Mesenchymal stem cell (in vitro differentiated cells and primary cell): Measurements from ENCODE around the gene HSPA14.

ENCODE experiments used
- DNase-seq: peaks from one replicate; pipeline ENCODE4 v3.0.0-alpha.2; 2013
- H2AFZ ChIP-seq: one replicate; pipeline ENCODE4 v1.6.1; 2013; ENCODE audit warnings: low read depth, mild to moderate bottlenecking, control low read depth, inconsistent platforms, low read length, moderate library complexity
- H2AK5ac ChIP-seq: 2 replicates; pipeline ENCODE4 v1.6.1; 2013; ENCODE audit warnings: low read length, moderate library complexity, mild to moderate bottlenecking, inconsistent platforms; ENCODE audit not compliant: severe bottlenecking
- H2BK120ac ChIP-seq: one replicate; pipeline ENCODE4 v1.6.1; 2013; ENCODE audit warnings: low read depth, mild to moderate bottlenecking, inconsistent platforms, low read length, moderate library complexity
- H2BK12ac ChIP-seq, 2 experiments: one replicate each; pipeline ENCODE4 v1.6.1; 2013; ENCODE audit warnings: inconsistent platforms in 2 of 2, low read length in 2 of 2, mild to moderate bottlenecking in 2 of 2, moderate library complexity in 2 of 2, control low read depth in 1 of 2
- H2BK15ac ChIP-seq: one replicate; pipeline ENCODE4 v1.6.1; 2013; ENCODE audit warnings: mild to moderate bottlenecking, low read depth, inconsistent platforms; ENCODE audit not compliant: poor library complexity, severe bottlenecking
- H2BK5ac ChIP-seq: 2 replicates; pipeline ENCODE4 v1.6.1; 2013; ENCODE audit warnings: low read depth, mild to moderate bottlenecking, low read length, control low read depth, inconsistent platforms; ENCODE audit not compliant: poor library complexity, severe bottlenecking
- H3K14ac ChIP-seq, 2 experiments: one replicate each; pipeline ENCODE4 v1.6.1; 2013; ENCODE audit warnings: inconsistent platforms in 2 of 2, low read length in 2 of 2, control low read depth in 1 of 2, mild to moderate bottlenecking in 1 of 2, moderate library complexity in 1 of 2
- H3K18ac ChIP-seq, 2 experiments: one replicate each; pipeline ENCODE4 v1.6.1; 2013; ENCODE audit warnings: inconsistent platforms in 2 of 2, low read length in 2 of 2, control low read depth in 1 of 2, low read depth in 1 of 2, mild to moderate bottlenecking in 1 of 2
- H3K23ac ChIP-seq, 2 experiments: one replicate each; pipeline ENCODE4 v1.6.1; 2013; ENCODE audit warnings: inconsistent platforms in 2 of 2, low read length in 2 of 2, mild to moderate bottlenecking in 2 of 2, moderate library complexity in 2 of 2, control low read depth in 1 of 2
- H3K27ac ChIP-seq: 2 replicates; pipeline ENCODE4 v1.5.1; 2013; ENCODE audit warnings: mild to moderate bottlenecking, moderate library complexity, low read length, control low read depth, inconsistent platforms; ENCODE audit not compliant: poor library complexity, severe bottlenecking
- H3K27me3 ChIP-seq, 2 experiments: 2 replicates each; pipeline versions ENCODE4 v1.6.1 to v1.7.0; 2013; ENCODE audit warnings: low read length in 2 of 2, mild to moderate bottlenecking in 2 of 2, moderate library complexity in 2 of 2, control low read depth in 1 of 2, inconsistent platforms in 1 of 2; ENCODE audit not compliant: control insufficient read depth in 1 of 2, insufficient read depth in 1 of 2
- H3K36me3 ChIP-seq, 2 experiments: 2 replicates each; pipeline versions ENCODE4 v1.6.1 to v1.7.0; 2013; ENCODE audit warnings: low read length in 2 of 2, control low read depth in 1 of 2, inconsistent platforms in 1 of 2, low read depth in 1 of 2, mild to moderate bottlenecking in 1 of 2; ENCODE audit not compliant: insufficient read depth in 2 of 2, control insufficient read depth in 1 of 2
- H3K4ac ChIP-seq, 2 experiments: one replicate each; pipeline ENCODE4 v1.6.1; 2013; ENCODE audit warnings: inconsistent platforms in 2 of 2, low read length in 2 of 2, mild to moderate bottlenecking in 2 of 2, moderate library complexity in 2 of 2, control low read depth in 1 of 2, low read depth in 1 of 2
- H3K4me1 ChIP-seq: 2 replicates; pipeline ENCODE4 v1.6.1; 2013; ENCODE audit warnings: low read depth, low read length, control low read depth; ENCODE audit not compliant: control insufficient read depth, insufficient read depth
- H3K4me2 ChIP-seq: 2 replicates; pipeline ENCODE4 v1.6.1; 2013; ENCODE audit warnings: low read length, mild to moderate bottlenecking, inconsistent platforms; ENCODE audit not compliant: poor library complexity, severe bottlenecking
- H3K4me3 ChIP-seq, 2 experiments: 2 replicates each; pipeline versions ENCODE4 v1.5.1 to v1.7.0; 2013; ENCODE audit warnings: low read length in 2 of 2, mild to moderate bottlenecking in 2 of 2, control low read depth in 1 of 2, low read depth in 1 of 2; ENCODE audit not compliant: insufficient read depth in 1 of 2
- H3K79me1 ChIP-seq: replicated peaks from 2 replicates; pipeline ENCODE4 v1.6.1; 2013; ENCODE audit warnings: mild to moderate bottlenecking, control low read depth, low read length, inconsistent platforms; ENCODE audit not compliant: poor library complexity, severe bottlenecking
- H3K9ac ChIP-seq: 2 replicates; pipeline ENCODE4 v1.7.0; 2013; ENCODE audit warnings: mild to moderate bottlenecking, low read length, moderate library complexity
- H3K9me3 ChIP-seq: 2 replicates; pipeline ENCODE4 v1.7.0; 2013; ENCODE audit warnings: mild to moderate bottlenecking, low read length; ENCODE audit not compliant: control insufficient read depth
- H4K8ac ChIP-seq: one replicate; pipeline ENCODE4 v1.6.1; 2013; ENCODE audit warnings: inconsistent platforms, mild to moderate bottlenecking, low read length, moderate library complexity
- H4K91ac ChIP-seq: one replicate; pipeline ENCODE4 v1.6.1; 2013; ENCODE audit warnings: mild to moderate bottlenecking, low read length, inconsistent platforms
- WGBS: methylation state at CpG from one replicate; pipeline ENCODE4 v1.1.7; 2013; ENCODE audit warnings: mixed read lengths; 5-methylcytosine and 5-hydroxymethylcytosine counted together

The HSPA14 gene

DNA sequence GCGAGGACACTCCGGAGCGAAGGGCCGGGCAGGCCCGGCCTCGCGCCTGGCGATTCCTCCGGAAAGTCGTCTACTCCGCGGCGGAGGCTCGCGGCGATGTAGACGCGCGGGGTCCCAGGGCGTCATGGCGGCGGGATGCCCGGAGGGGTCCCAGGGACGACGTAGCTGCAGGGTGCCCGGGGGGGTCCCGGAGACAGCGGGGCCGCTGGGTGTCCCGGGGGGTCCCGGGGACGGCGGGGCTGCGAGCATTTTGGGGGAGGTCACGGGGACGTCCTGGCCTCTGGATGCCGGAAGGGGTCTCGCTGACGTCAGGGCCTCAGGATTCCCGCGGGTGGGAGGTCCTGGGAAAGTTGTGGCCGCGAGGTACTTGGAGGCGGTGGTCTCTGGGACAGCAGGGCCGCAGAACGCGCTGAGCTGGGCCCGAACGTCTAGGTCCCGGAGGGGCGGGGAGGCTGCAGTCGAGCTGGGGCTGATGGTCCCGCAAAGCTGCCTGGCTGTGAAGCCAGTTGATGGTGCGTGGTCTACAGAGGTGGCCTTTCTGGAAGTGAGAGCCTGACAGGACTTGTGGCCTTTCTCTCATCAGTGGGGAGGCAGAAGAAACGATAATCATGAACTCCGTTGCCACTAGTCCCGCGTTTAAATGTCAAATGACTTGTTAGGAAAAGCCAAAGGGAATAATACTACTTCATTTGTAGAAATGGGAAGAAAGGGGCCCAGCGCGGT lies 637 bp downstream of the HSPA14 start:
- Histone ChIP-seq H2BK120ac (no peak overlapping the region), H3K4ac (peak overlapping the region; percentile 72 to 89), H4K8ac (peak overlapping the region; percentile 99), H2AFZ (peak overlapping the region; percentile 69), H3K18ac (peak overlapping the region; percentile 83 to 90), H3K4me3 (peak overlapping the region; percentile 93 to 97), H2BK12ac (no peak overlapping the region), H3K14ac (peak overlapping the region in 1 of 2 experiments; percentile 64), H3K23ac (peak overlapping the region in 1 of 2 experiments; percentile 5), H3K9me3 (no peaks in the 10 kb centered on the region), H3K4me1 (no peaks in the 10 kb centered on the region), H2BK5ac (no peak overlapping the region), H3K36me3 (peaks cover 17 to 54% of the 10 kb centered on the region in 2 experiments), H4K91ac (peak overlapping the region; percentile 80), H3K27me3 (no peaks in the 10 kb centered on the region), H3K4me2 (peak overlapping the region; percentile 82), H3K79me1 (peaks cover 19% of the 10 kb centered on the region), H3K27ac (peak overlapping the region; percentile 28), H2BK15ac (peak overlapping the region; percentile 73), H2AK5ac (no peak overlapping the region), H3K9ac (peak overlapping the region; percentile 96)
- DNase-seq: peak; percentile 66
- 1% methylated on average over 58 of the region's 60 CpGs for WGBS

DNA sequence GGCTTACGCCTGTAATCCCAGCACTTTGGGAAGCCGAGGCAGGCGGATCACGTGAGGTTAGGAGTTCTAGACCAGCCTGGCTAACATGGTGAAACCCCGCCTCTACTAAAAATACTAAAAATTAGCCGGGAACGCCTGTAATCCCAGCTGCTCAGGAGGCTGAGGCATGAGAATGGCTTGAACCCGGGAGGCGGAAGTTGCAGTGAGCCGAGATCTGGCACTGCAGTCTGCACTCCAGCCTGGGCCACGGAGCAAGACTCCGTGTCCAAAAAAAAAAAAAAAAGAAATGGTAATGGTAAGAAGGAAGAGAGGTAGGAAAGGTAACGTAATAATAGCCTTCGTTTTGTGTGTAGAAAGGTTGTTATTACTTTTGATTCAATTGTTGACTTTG lies 1.2 kb downstream of the HSPA14 start:
- Histone ChIP-seq H2BK5ac (no peak overlapping the region), H3K18ac (no peak overlapping the region), H3K23ac (no peak overlapping the region), H2BK15ac (no peak overlapping the region), H2BK120ac (no peak overlapping the region), H3K4me2 (peak overlapping the region; percentile 82), H2AK5ac (no peak overlapping the region), H2AFZ (no peak overlapping the region), H3K9me3 (no peaks in the 10 kb centered on the region), H3K4me3 (peak overlapping the region; percentile 93 to 97), H4K8ac (no peak overlapping the region), H3K4ac (no peak overlapping the region), H3K14ac (no peak overlapping the region), H4K91ac (no peak overlapping the region), H3K27ac (no peak overlapping the region), H3K27me3 (no peaks in the 10 kb centered on the region), H3K79me1 (peaks cover 22% of the 10 kb centered on the region), H3K4me1 (no peaks in the 10 kb centered on the region), H3K9ac (peak overlapping the region; percentile 96), H2BK12ac (no peak overlapping the region), H3K36me3 (peaks cover 17 to 55% of the 10 kb centered on the region in 2 experiments)
- no peak for DNase-seq
- 21% methylated on average over 13 of the region's 14 CpGs for WGBS

- Histone ChIP-seq H2BK120ac (no peak overlapping the region), H3K4me3 (no peak overlapping the region), H4K8ac (no peak overlapping the region), H3K9me3 (no peaks in the 10 kb centered on the region), H3K27ac (no peak overlapping the region), H3K23ac (no peak overlapping the region), H2BK5ac (no peak overlapping the region), H3K27me3 (no peaks in the 10 kb centered on the region), H3K9ac (peak overlapping the region; percentile 22), H3K36me3 (peaks cover 18 to 55% of the 10 kb centered on the region in 2 experiments), H2BK12ac (no peak overlapping the region), H2AFZ (no peak overlapping the region), H3K4me1 (no peaks in the 10 kb centered on the region), H3K79me1 (peaks cover 22% of the 10 kb centered on the region), H3K14ac (no peak overlapping the region), H4K91ac (no peak overlapping the region), H3K4me2 (no peak overlapping the region), H3K18ac (no peak overlapping the region), H2AK5ac (no peak overlapping the region), H2BK15ac (no peak overlapping the region), H3K4ac (no peak overlapping the region)
- 93% methylated on average over 1 of the region's 2 CpGs for WGBS
- no peak for DNase-seq
Measured at GRCh38 chr10:14840178-14840577, 2.1 kb downstream of the HSPA14 start.

- H3K18ac ChIP-seq: no peak overlapping the region
- peaks cover 29% of the 10 kb centered on the region for H3K79me1 ChIP-seq
- no peak overlapping the region for H3K14ac ChIP-seq
- no peak overlapping the region for H3K9ac ChIP-seq
- no peak overlapping the region for H3K27ac ChIP-seq
- no peak overlapping the region for H2BK5ac ChIP-seq
- no peak overlapping the region for H2AFZ ChIP-seq
- H2BK15ac ChIP-seq: no peak overlapping the region
- H4K91ac ChIP-seq: no peak overlapping the region
- H4K8ac ChIP-seq: no peak overlapping the region
- no peak overlapping the region for H2BK12ac ChIP-seq
- H3K4ac ChIP-seq: no peak overlapping the region
- peaks cover 22 to 72% of the 10 kb centered on the region in 2 experiments for H3K36me3 ChIP-seq
- no peak overlapping the region for H3K23ac ChIP-seq
- WGBS: 96% methylated on average over 15 of the region's 15 CpGs
- no peaks in the 10 kb centered on the region for H3K4me1 ChIP-seq
- H2AK5ac ChIP-seq: no peak overlapping the region
- DNase-seq: no peak
- H3K9me3 ChIP-seq: no peaks in the 10 kb centered on the region
- H3K4me3 ChIP-seq: no peak overlapping the region
- H3K4me2 ChIP-seq: no peak overlapping the region
- no peak overlapping the region for H2BK120ac ChIP-seq
- H3K27me3 ChIP-seq: no peaks in the 10 kb centered on the region
Measured at GRCh38 chr10:14843327-14843988, 5.4 kb downstream of the HSPA14 start.
